T-helper 22 cell (primary cell): ENCODE measurements around the gene NOC2L.
"Not testable (repeated sequence)": the region's sequence is repeated elsewhere in the genome, so short reads cannot be mapped to it uniquely, and the experiment has no call there.

Source experiments
- DNase-seq: peaks from one replicate; pipeline ENCODE4 v3.0.0-alpha.2; 2020; ENCODE audit warnings: low read depth

Gene NOC2L

DNA sequence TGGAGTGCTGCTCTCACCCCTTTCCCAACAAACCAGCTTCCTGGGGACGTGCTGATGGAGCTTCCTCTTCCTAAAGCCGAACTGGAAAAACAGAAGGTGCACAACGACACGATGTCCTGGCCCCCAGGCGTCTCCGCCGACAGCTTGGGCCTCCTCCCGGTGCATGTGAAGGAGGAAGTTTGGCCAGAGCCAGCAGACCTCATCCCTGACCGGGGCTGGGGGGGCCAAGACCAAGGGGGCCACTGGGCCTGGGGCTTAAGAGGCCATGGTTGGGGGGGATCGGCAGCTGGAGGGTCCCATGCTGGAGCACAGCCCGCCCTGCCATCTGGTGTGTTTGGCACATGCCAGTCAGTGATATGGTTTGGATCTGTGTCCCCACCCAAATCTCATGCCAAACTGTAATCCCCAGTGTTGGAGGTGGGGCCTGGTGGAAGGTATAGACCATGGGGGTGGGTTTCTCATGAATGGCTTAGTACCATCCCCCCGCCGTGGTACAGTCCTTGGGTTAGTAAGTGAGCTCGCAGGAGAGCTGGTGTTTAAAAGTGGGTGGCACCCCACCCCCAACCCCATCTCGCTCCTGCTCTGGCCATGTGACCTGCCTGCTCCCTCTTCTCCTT, 34.4 kb upstream of the NOC2L start:
- no peak for DNase-seq

DNA sequence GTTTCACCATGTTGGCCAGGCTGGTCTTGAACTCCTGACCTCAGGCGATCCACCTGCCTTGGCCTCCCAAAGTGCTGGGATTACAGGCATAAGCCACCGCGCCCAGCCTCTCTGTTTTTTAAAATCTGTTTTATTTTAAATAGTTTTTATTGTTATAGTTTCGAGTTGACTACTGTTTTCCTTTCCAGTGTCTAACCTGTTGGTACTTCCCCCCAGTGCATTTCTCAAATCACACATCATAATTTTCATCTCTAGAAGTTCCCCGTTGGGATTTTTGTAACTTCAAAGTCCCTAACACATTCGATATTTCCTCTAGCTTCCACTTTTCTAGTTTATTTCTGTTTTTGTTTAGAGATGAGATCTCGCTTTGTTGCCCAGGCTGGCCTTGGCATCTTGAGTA, 33.3 kb upstream of the NOC2L start:
- no peak for DNase-seq

- DNase-seq, result no peak
Observed at GRCh38 chr1:991895-992294, 32.8 kb upstream of the NOC2L start.

GRCh38 chr1:991275-991674, 32.2 kb upstream of the NOC2L start:
- not testable (repeated sequence) for DNase-seq

DNA sequence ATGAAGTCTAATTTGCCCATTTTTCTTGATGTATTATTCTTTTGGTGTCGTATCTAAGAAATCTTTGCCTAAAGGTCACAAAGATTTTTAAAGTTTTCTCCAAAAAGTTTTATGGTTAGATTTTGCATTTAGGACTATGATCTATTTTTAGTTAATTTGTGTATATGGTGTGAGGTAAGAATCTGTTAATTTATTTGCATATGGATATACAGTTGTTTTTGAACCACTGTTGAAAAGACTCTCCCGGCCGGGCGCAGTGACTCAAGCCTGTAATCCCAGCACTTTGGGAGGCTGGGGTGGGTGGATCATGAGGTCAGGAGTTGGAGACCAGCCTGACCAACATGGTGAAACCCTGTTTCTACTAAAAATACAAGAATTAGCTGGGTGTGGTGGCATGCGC, 29.0 kb upstream of the NOC2L start:
- not testable (repeated sequence) for DNase-seq

DNA sequence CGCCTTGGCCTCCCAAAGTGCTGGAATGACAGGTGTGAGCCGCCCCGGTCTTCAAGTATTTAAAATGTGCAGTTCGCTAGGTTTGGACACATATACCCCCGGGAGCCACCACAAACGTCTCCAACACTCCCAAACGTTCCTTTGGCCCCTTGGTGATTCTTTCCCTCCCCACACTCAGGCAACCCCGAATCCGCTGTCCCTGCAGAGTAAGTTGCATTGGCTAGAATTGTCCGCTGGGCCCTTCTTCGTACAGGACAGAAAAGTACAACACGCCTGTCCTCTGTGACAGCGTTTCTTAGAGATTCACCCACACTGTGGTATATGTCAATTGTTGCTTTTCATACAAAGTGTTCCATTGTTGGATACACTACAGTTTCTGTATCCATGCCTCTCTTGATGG, 26.1 kb upstream of the NOC2L start:
- DNase-seq, result no peak

- DNase-seq, result no peak
Observed at GRCh38 chr1:984476-984814, 25.4 kb upstream of the NOC2L start.

DNA sequence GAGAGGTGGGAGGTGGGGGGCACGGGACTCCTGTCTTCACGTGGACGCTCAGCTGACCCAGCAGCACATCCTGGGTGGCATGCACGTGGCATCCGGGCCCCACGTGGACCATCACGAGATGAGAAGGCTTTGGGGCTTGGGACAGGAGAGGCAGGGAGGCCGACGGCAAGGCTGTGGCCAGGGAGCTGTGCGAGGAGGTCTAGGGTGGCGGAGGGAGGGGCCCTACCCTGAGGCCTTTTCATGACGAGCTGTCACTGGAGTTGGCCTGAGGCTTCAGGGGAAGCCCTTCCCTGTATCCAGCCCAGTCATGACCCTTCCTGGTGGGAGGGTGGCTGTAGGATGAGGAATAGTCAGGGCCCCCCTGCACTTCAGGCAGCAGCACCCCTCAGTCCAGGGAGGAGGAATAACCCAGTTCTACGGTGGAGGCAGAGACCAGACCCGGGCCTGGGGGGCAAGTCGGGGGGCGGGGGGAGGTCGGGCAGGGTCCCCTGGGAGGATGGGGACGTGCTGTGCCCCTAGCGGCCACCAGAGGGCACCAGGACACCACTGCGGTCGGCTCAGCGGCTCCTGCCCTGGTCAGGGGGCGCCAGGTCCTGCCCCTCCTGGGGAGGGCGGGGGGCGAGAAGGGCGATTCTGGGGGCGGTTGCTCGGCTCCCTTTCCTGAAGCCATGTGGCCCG, 24.9 kb upstream of the NOC2L start:
- DNase-seq, result no peak

DNA sequence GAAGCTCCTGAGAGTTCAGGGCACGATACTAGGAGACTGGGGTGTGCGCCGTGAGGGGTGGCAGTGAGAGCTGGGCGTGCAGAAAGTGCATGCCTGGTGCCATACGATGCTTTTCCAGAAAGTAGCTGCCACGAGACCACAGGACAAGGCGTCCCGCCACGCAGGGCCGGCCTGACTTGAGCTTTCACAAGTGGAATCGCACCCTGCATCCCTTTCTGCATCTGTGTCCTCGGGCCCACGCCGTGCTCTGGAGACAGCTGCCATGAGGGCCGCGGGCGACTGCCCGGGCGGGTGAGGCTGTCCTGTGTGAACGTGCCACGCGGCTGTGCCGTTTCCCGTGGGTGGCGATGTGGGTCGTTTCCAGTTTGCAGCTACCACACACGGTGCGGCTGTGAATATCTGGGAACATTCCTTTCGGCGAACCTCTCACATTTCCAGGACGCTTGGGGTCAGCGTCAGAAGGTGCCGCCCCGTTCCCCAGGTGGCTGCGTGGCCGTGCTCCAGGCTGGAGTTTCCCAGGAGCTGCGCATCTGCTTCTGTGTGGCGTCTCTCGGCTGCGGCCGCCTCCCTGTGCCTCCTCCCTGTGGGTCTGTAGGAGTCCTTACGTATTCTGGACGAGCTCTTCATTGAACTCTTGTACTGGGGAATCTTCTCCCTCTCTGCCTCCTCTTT, 23.8 kb upstream of the NOC2L start:
- no peak for DNase-seq

- DNase-seq, result no peak
Observed at GRCh38 chr1:981955-982558, 23.0 kb upstream of the NOC2L start, which contains the start of gene PERM1. Gene PERM1 (minus strand): TSS chr1:982093. CDS start chr1:981029, 1,064 bp downstream.

- no peak for DNase-seq
Observed at GRCh38 chr1:981491-981954, 22.5 kb upstream of the NOC2L start.

GRCh38 chr1:980602-981395, 21.7 kb upstream of the NOC2L start:
- DNase-seq, result no peak

GRCh38 chr1:980137-980571, 21.1 kb upstream of the NOC2L start:
- no peak for DNase-seq

DNA sequence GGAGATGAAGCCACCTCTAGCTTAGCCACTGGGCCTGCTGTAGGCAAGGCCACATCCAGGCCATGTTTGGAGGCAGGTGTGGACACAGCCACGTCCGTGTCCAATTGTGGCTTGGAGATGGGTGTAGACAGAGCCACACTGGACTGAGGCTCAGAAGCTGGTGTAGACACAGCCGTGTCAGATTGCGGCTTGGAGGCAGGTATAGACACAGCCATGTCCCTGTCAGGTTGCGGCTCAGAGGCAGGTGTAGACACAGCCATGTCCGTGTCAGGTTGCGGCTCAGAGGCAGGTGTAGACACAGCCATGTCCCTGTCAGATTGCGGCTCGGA, 20.7 kb upstream of the NOC2L start:
- no peak for DNase-seq

- no peak for DNase-seq
Observed at GRCh38 chr1:978835-979743, 20.0 kb upstream of the NOC2L start.

GRCh38 chr1:978069-978834, 19.2 kb upstream of the NOC2L start:
- no peak for DNase-seq

GRCh38 chr1:976791-977190, 17.7 kb upstream of the NOC2L start:
- DNase-seq, result not testable (repeated sequence)

GRCh38 chr1:975896-976683, 17.0 kb upstream of the NOC2L start:
- DNase-seq, result no peak

- DNase-seq, result no peak
Observed at GRCh38 chr1:975365-975764, 16.3 kb upstream of the NOC2L start.
